Kidney glomerular epithelial cell (primary cell): ENCODE measurements around the gene PLK3.
"Not testable (repeated sequence)": the region's sequence is repeated elsewhere in the genome, so short reads cannot be mapped to it uniquely, and the experiment has no call there.

Experiments used
- DNase-seq: peaks from one replicate; lab custom pipeline; 2025; lab: John Stamatoyannopoulos, UW

PLK3 gene

DNA sequence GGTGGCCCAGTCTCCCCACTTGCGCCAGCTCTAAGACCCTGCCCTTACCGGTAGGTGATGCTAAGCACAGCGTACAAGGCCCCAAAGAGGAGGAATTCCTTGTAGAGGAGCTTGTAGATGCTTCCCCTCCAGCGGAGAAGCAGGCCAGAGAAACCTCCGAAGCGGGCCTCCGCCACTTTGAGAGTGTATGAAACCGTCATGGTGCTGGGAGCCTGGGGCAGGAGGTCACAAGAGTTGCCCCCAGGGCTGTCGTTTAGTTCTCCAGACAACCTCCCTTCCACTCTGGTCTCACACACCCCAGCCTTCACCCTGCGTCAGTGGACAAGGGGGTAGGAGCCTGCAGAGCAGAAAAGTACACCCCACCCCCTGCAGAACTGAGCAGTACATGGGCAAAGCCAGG is 12.7 kb upstream of the PLK3 start:
- DNase-seq = no peak

DNA sequence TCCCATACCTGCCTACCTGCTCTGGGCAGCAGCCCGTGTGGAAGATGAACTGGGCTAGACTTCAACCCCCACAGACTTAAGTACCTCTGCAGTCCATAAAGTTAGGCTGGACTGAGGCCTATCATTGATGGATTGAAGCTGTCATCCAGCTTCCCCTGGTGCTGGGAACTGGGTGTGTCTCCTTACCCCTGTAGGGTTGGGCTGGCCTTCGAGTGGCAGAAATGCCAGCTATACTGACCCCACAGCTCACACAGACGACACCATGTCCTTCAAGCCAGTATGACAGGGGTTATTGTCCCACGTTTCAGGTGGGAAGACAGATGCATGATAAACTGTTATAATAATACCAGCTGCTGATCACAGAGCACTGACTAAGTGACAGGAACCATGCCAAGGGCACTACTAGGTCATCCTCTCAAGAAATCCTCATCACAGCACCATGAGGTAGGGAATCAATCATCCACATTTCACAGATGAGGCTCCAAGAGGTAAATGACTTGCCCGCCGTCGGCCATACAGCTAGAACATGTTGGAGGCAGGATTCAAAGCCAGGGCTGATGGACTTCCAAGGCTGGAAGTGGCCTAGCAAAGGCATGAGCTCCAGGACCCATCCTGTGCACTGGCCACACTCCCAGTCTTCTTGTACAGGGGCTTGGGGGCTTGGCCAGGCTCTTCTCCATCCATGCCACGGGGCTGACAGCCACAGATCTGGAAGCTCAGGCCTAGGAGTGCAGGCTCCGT is 11.9 kb upstream of the PLK3 start, which contains the start of gene BEST4:
BEST4 (minus strand) TSS at position 51 of the 741 bp plus-strand sequence. CDS start 465 bp downstream, outside the sequence.
- DNase-seq = no peak

DNA sequence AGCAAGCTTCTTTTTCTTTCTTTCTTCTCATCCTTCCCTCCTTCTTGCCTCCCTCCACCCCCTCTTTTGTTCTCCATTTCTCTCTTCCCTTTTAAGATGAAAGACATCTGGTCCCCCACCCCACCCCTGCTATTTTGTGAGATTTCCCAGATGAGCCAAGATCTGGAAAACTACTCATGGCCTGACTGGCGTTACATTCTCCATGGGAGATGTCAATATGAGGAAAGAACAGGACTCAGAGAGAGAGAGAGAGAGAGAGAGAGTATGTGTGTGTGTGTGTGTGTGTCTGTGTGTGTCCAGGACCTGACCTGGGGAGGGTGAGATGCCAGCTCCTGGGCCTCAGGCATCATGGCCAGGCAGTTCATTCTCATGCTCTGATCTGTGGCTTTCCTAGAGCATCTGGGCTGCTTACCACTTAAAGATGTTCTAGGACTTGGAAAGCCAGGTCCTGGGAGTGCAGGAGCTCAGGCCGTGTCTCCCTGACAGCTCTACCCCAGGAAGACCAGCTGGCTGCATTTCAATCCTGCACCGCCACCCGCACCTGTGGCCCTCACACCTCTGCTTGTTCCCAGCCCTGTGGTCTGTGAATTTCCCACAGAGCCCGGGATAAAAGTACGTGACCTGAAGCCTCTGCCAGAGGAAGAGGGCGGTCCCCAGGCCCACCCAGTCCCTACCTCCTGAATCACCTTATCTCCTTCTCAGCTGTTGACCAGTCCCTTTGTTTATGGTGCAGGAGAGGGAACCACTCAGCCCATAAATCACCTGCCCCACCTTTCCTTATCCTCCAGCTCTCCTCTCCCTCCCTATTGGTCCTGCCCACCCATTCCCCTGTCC is 9.0 kb upstream of the PLK3 start:
- no peak for DNase-seq

DNA sequence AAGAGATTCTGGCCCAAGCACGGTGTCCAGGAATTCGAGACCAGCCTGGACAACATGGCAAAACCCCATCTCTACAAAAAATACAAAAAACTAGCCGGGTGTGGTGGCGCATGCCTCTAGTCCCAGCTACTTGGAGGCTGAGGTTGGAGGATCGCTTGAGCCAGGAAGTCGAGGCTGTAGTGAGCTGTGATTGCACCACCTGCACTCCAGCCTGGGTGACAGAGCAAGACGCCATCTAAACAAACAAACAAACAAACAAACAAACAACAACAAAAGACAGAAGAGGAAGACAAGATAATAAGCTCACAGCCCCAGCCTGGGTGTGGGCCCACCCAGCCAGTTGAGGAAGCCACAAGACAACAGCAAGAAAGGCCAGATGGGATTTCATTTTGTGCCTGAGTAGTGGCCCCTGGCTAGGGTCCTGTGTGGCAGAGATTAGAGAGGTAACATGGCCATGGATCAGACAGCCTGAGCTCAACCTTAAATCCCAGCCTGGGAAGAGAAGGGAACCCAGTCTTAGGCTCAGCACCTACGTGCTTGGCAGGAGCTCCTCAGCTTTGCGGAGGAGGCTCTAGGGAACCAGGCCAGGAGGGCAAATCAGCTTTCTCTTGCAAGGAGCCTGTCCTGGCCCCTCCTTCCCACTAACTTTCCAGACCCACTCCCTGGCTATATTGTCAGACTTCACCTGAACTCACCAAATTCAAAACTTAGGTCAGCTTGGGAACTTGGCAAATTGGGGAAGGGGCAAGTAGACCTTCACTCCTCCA is 7.3 kb upstream of the PLK3 start:
- DNase-seq = no peak

DNA sequence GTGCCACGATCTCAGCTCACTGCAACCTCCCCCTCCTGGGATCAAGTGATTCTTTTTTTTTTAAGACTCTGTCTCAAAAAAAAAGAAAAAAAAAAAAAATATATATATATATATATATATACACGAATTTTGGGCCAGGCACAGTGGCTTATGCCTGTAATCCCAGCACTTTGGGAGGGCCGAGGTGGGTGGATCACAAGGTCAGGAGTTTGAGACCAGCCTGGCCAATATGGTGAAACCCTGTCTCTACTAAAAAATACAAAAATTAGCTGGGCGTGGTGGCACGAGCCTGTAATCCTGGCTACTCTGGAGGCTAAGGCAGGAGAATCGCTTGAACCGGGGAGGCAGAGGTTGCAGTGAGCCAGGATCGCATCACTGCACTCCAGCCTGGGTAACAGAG is 2.3 kb upstream of the PLK3 start:
- not testable (repeated sequence) for DNase-seq

DNA sequence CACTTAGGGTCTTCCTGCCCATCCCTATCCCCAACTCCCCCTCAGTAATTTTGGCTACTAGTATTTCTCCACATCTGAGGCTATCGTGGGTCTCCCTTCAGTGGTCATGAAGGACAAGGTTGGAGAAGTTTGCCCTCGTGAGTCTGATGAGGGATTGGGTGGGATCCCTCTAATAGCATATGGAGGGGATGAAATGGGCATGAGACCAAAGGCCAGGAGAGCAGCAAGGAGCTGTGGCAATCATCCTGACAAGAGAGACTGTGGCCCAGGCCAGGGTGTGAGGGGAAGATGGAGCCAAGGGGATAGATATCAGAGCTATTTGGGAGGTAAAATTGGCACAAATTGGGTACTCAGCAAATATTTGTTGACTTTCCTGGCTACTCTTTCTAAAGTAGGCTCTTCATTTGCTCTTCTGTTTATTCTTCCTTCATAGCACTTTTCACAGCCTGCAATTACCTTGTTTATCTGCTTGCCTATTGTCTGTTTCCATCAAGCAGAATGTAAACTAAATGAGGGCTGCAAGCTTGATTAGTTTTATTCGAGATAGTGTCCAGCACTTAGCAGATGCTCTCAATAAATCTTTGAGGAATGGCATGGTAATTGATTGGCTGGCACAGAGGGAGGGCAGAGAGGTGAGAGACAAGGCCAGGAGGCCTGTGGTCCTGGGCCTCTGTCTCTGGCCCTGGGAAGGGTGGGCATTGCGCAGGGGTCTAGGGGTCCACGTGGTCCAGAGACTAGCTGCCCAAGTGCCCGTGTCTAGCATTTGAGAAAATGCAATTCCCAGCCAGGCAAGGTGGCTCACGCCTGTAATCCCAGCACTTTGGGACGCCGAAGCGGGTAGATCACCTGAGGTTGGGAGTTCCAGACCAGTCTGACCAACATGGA is 1.5 kb upstream of the PLK3 start:
- no peak for DNase-seq

DNA sequence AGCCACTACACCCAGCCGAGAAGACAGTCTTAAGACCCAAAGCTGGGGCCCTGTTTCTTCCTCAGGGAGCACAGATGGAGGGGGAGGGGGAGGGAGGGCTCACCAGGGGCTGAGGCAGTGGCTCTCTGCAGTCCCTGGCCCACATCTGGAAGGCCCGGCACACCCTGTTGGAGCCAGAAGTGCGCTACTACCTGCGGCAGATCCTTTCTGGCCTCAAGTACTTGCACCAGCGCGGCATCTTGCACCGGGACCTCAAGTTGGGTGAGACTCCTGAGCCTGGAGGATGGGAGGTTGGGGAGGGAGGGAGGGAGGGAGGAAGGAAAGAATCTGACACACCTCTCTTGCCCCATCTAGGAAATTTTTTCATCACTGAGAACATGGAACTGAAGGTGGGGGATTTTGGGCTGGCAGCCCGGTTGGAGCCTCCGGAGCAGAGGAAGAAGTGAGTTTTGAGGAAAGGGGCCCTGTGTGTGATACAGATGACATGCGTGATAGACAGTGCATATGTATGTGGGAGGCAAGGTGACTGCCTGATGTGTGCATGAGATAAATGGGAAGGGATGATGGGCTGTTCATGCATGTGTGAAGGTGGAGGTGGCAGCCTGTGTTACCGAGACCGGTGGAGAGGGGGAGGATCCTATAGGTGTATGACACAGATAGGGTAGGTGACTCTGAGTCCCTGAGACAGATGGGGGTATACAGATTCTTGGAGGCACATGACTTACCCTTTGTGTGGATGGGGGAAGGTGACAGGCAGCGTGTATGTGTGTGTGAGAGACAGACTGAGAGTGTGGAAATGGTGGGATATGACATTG is 1.5 kb downstream of the PLK3 start:
- DNase-seq = peak; percentile 14

DNA sequence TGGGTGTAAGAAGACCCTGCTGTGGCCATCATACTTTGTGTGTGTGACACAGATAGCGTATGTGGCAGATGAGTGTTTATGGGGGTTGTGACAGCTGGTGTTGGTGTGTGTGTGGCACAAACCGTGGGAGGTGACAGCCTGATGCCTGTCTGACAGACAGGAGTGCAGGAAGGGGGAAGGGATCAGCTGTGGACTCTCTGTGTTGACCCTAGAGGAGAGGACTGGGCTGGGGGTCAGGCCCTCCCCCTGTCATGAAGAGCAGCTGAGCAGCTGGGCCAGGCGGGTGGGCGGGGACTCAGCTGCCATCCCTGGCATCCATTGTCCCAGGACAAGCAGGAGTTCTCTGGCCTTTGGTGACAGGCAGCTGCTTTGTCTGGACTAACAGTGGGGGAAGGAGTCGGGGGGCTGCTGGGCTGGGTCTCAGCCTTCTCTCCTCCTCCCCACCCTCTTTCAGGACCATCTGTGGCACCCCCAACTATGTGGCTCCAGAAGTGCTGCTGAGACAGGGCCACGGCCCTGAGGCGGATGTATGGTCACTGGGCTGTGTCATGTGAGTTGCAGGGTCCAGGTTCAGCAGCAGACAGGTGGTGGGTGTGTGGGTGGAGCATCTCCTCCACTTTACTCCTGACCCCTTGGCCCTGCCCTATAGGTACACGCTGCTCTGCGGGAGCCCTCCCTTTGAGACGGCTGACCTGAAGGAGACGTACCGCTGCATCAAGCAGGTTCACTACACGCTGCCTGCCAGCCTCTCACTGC is 2.3 kb downstream of the PLK3 start:
- DNase-seq = no peak

DNA sequence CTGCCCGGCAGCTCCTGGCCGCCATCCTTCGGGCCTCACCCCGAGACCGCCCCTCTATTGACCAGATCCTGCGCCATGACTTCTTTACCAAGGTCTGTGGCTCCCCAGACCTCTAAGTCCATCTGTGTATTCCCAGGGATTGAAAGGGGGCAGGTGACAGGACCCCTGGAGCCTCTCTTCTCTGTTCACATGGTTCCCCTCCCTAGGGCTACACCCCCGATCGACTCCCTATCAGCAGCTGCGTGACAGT is 2.8 kb downstream of the PLK3 start:
- no peak for DNase-seq

DNA sequence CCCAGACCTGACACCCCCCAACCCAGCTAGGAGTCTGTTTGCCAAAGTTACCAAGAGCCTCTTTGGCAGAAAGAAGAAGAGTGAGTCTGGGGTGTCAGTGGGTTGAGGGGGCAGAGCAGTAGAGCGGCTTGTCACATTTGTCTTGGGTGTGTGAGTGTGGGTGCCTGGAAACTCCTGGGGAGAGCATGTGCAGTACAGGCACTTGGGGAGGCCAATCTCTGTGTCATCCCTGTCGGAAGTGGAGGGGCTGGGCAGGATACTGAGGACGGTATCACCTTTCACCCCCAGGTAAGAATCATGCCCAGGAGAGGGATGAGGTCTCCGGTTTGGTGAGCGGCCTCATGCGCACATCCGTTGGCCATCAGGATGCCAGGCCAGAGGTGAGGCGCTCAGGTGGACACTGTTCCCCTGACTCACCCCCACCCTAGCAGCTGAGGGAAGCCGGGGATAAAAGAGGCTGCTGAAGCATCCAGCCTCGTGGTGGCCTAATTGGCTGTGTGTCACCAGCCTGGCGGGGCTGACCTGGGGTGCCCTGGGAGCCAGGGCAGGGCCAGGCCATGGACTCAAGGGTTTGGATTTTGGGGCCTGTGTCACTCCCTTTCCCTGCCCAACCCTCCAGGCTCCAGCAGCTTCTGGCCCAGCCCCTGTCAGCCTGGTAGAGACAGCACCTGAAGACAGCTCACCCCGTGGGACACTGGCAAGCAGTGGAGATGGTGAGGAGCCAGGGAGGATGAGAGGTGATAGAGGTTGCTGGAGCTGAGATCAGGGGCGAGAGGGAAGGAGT is 3.3 kb downstream of the PLK3 start:
- DNase-seq = peak; percentile 4

DNA sequence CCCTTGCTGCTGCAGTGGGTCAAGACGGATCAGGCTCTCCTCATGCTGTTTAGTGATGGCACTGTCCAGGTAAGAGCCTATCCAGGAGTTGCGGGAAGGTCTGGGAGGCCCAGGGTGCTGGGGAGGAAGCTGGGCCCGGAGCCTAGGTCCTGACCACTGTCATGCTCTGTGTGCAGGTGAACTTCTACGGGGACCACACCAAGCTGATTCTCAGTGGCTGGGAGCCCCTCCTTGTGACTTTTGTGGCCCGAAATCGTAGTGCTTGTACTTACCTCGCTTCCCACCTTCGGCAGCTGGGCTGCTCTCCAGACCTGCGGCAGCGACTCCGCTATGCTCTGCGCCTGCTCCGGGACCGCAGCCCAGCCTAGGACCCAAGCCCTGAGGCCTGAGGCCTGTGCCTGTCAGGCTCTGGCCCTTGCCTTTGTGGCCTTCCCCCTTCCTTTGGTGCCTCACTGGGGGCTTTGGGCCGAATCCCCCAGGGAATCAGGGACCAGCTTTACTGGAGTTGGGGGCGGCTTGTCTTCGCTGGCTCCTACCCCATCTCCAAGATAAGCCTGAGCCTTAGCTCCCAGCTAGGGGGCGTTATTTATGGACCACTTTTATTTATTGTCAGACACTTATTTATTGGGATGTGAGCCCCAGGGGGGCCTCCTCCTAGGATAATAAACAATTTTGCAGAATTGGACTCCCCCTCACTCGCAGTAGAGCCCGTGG is 5.3 kb downstream of the PLK3 start:
- DNase-seq = no peak

DNA sequence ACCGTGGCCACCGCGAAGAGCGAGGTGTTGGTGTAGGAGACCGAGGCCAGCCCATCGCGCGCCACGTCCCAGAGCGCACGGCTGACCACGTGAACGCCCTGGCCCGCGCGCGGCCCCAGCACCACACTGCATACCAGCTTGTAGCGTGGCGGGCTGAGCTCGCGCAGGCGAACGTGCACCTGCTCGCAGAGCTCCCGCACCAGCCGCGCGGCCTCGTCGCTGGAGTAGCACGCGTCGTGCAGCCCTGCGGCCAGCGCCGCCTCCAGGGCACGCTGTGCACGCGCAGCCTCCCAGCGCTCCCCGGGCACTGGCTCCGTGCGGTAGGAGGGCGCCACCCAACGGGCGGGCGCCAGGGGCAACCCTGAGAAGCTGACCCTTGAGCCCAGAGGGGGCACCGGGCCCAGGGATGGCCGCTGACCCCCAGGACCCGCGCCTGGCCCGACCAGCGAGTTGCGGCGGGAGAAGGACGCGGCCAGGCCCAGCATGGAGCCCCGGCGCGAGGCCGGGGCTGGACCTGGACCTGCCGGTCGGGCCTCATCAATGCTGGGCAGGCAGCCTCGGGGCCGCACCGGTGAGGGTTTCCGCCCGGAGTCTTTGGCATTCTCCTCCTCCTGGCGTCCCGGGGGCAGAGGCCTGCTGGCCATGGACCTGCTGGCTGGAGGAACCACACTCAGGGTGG is 6.0 kb downstream of the PLK3 start:
- no peak for DNase-seq

DNA sequence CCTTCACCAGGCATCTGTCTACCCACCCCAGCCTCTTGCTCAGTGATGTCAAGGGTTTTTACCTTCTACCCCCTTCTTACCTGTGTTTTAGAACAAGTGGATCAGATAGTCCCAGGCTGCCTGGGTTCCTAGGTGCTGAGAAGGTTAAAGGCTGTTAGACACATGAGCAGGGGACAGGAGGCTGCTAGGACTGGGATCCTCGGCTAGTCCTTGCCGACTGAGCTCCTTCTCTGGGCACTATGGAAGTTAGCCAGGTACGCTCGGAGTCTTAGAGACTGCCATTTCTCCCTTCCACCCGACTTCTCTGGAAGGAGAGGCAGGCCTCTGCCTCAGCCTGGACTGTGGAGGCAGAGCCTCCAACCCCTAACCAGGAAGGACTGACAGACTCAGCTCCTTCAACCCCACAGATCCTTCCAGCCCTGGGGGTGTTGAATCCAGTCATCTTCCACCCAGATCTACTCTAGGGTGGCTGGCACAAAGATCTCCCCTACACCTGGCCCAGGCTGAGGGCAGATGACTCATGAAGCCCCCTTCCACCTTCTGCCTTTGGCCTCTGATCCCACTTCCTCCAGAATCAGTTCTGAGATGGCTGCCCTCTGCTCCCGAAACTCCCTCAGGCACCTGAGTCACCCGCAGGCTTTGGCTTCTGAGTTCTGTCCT is 6.7 kb downstream of the PLK3 start, which contains the start of gene DYNLT4:
DYNLT4 (minus strand) TSS at position 648 of the 660 bp plus-strand sequence. CDS start 683 bp downstream, outside the sequence.
- no peak for DNase-seq

DNA sequence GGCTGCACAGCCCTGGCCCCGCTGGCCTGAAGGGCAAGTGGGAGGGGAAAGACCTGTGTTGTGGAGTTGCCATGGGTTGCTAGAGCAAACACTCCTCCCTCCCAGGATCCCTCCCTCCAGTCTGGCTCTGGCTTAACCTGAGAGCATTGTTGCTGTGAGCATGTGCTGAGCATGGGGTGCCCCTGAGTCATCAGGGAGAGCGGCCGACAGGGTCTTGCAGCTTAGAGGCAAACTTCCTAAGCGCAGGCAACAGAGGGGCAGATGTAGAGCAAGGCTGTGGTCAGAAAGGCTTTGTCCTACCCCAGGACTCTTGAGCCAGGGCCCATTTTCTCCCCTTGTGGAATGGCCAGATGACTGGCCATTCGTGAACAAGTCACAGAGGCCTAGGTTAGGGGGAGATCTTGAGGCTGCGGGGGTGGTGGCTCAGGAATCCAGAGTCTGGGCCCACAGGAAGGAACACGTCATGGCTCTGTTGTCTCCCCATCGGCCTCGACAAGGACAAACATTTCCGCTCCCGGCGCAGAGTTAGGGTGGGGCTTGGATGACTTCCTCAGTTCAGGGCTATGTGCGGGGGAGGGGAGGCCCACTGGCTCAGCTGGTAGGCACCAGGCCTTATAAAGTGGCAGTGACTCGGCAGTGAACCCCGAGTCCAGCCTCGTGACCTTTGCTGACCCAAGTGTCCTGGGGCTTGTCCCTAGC is 7.3 kb downstream of the PLK3 start:
- DNase-seq = peak; percentile 99

DNA sequence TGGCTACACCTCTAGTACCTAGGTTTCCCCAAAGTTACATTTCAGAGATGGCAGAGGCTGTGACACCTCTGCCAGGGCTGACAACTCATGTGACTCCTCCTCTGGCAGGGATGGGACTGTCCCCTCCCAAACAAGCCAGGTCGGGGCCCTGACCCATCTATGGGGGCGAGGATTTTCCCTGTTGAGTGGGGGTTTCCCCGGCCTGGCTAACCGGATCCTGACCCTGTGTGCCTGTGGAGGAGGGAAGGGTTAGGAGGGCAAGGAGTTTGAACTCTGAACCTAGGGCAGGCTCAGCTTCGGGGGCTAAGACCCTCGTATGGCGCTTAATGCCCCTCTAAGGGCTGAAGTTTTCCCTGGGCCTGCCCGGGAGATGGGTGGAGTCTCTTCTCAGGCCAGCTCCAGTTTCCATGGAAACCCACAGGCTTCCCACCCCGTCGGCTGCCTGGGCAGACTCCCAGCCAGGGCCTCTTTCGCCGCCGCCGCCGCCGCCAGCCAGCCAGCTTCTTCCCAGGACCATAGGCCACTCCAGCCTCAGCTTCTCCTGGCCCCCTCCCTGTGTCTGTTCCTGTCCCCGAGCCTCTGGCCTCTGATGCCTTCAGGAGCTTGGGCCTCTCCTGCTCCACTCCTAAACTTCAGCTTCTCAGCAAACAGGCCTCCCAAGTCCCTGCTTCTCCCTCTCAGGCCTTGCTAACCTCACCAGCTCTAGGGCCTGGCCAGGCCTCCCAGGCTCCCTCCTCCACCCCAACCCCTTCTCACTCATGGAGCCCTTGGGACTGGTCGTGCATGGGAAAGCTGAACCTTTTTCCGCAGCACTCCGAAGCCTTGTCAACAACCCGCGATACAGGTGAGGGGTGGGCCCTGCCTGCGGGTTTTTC is 8.1 kb downstream of the PLK3 start, which contains the start of gene BTBD19:
BTBD19 (plus strand) TSS at position 461 of the 875 bp plus-strand sequence; CDS start at position 759, 298 bp downstream.
- DNase-seq = peak; percentile 72
